Activated CD4-positive, CD25-positive, alpha-beta regulatory T cell treated with anti-CD3 and anti-CD28 coated beads, Interleukin-2, amount 50 U/mL, for 24 hours (primary cell): ENCODE results near the gene NCBP1.

Source experiments
- ATAC-seq, 2 donors: fragments of 150-1000 bp; cut with Tn5 transposase; one replicate each; pipeline ENCODE4 v1.10.0; 2021; ENCODE audit warnings: mild to moderate bottlenecking in 1 of 2, moderate library complexity in 1 of 2

Gene NCBP1

DNA sequence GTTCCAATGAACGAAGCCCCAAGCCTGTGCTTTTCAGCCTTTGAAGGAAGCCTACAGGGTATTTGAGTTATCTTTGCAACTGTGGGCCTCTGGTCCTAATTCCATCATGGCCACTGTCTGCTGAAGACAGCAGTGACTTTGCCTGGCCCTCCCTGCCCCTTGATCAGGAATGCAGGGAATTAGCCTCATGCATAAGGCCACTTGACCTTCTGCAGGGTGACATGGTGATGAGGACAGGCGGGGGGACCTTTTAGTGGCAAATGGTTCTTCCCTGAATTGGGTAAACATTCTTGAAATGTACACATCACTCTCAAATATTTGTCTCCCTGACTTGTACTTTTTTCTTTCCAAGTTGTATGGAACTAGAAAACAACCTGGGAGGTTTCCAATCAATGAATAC, 88.7 kb downstream of the NCBP1 start:
- no peak for ATAC-seq
